WTC11 (cell line): ENCODE results near the gene DCTN2. TPM values are rescaled to one million over a fixed set of nuclear protein-coding genes. Genes with fewer than 3 reads are reported as not detected.

ENCODE experiments used
- ELF4 ChIP-seq: sonication (generic); formaldehyde crosslinking; IDR thresholded peaks from 2 replicates; pipeline ENCODE4 v1.8.1; 2022; ENCODE audit warnings: low read depth, mild to moderate bottlenecking, moderate library complexity, missing genetic modification reagents
- ESRRA ChIP-seq: sonication (generic); formaldehyde crosslinking; IDR thresholded peaks from 2 replicates; pipeline ENCODE4 v1.8.1; 2022; ENCODE audit warnings: mild to moderate bottlenecking, missing genetic modification reagents, borderline replicate concordance
- FOXK1 ChIP-seq: sonication (generic); formaldehyde crosslinking; IDR thresholded peaks from 2 replicates; pipeline ENCODE4 v1.8.0; 2022; ENCODE audit warnings: mild to moderate bottlenecking, moderate library complexity, missing genetic modification reagents
- GTF2I ChIP-seq: fragments of 250-450 bp; sonication (Bioruptor Pico); conservative IDR thresholded peaks from 2 replicates; pipeline ENCODE4 v1.4.0; 2021; ENCODE audit warnings: mild to moderate bottlenecking
- IRF2 ChIP-seq: sonication (generic); formaldehyde crosslinking; IDR thresholded peaks from 2 replicates; pipeline ENCODE4 v1.8.0; 2022; ENCODE audit warnings: low read depth, missing genetic modification reagents, borderline replicate concordance
- JAZF1 ChIP-seq: fragments of 250-450 bp; sonication (Bioruptor Pico); IDR thresholded peaks from 2 replicates; pipeline ENCODE4 v1.9.0; 2021; ENCODE audit warnings: moderate library complexity, mild to moderate bottlenecking, inconsistent platforms
- MXD4 ChIP-seq: fragments of 250-450 bp; sonication (Bioruptor Pico); IDR thresholded peaks from 2 replicates; pipeline ENCODE4 v1.8.0; 2021; ENCODE audit warnings: mild to moderate bottlenecking, moderate library complexity, borderline replicate concordance
- NFE2L1 ChIP-seq: sonication (generic); formaldehyde crosslinking; IDR thresholded peaks from 2 replicates; pipeline ENCODE4 v1.8.1; 2023; ENCODE audit warnings: missing genetic modification reagents
- NR3C1 ChIP-seq: sonication (generic); formaldehyde crosslinking; conservative IDR thresholded peaks from 2 replicates; pipeline ENCODE4 v1.8.1; 2023; ENCODE audit warnings: low read depth, mild to moderate bottlenecking, missing genetic modification reagents
- OVOL2 ChIP-seq: fragments of 250-450 bp; sonication (Bioruptor Pico); IDR thresholded peaks from 2 replicates; pipeline ENCODE4 v1.9.0; 2021; ENCODE audit warnings: mild to moderate bottlenecking, borderline replicate concordance
- RELA ChIP-seq: sonication (generic); formaldehyde crosslinking; IDR thresholded peaks from 2 replicates; pipeline ENCODE4 v1.8.1; 2022; ENCODE audit warnings: missing genetic modification reagents, mild to moderate bottlenecking, borderline replicate concordance
- TCF7 ChIP-seq: sonication (generic); formaldehyde crosslinking; IDR thresholded peaks from 2 replicates; pipeline ENCODE4 v1.8.0; 2022; ENCODE audit warnings: mild to moderate bottlenecking, low read depth, missing genetic modification reagents, moderate library complexity
- ZNF121 ChIP-seq: sonication (generic); formaldehyde crosslinking; IDR thresholded peaks from 2 replicates; pipeline ENCODE4 v1.8.0; 2023; ENCODE audit warnings: missing genetic modification reagents
- ZNF317 ChIP-seq: sonication (generic); formaldehyde crosslinking; IDR thresholded peaks from 2 replicates; pipeline ENCODE4 v1.8.1; 2023; ENCODE audit warnings: low read depth, mild to moderate bottlenecking, moderate library complexity, missing genetic modification reagents, borderline replicate concordance
- ZNF396 ChIP-seq: fragments of 250-450 bp; sonication (Bioruptor Pico); IDR thresholded peaks from 2 replicates; pipeline ENCODE4 v1.8.0; 2021; ENCODE audit warnings: mild to moderate bottlenecking, moderate library complexity, borderline replicate concordance
- ZNF416 ChIP-seq: fragments of 250-450 bp; sonication (Bioruptor Pico); IDR thresholded peaks from 2 replicates; pipeline ENCODE4 v1.9.0; 2021; ENCODE audit warnings: mild to moderate bottlenecking, inconsistent platforms
- total RNA-seq: library from RNA; stranded (reverse); gene quantifications from 3 replicates; pipeline ENCODE4 v1.2.3, GENCODE V29; 2021
- TF ChIP-seq, protein P1 (sequence below): fragments of 250-450 bp; sonication (Bioruptor Pico); IDR thresholded peaks from 2 replicates; pipeline ENCODE4 v1.9.0; 2021; ENCODE audit warnings: mild to moderate bottlenecking, borderline replicate concordance
- TF ChIP-seq, protein P2 (sequence below): sonication (generic); formaldehyde crosslinking; IDR thresholded peaks from 2 replicates; pipeline ENCODE4 v1.8.1; 2023; ENCODE audit warnings: mild to moderate bottlenecking, moderate library complexity, missing genetic modification reagents
- TF ChIP-seq, protein P3 (sequence below): fragments of 250-450 bp; sonication (Bioruptor Pico); IDR thresholded peaks from 2 replicates; pipeline ENCODE4 v2.1.2; 2022; ENCODE audit warnings: mild to moderate bottlenecking, moderate library complexity
- TF ChIP-seq, protein P4 (sequence below): sonication (generic); formaldehyde crosslinking; IDR thresholded peaks from 2 replicates; pipeline ENCODE4 v1.8.1; 2023; ENCODE audit warnings: mild to moderate bottlenecking, missing genetic modification reagents, moderate library complexity
- TF ChIP-seq, protein P5 (sequence below): sonication (generic); formaldehyde crosslinking; IDR thresholded peaks from 2 replicates; pipeline ENCODE4 v1.8.0; 2023; ENCODE audit warnings: mild to moderate bottlenecking, missing genetic modification reagents
- TF ChIP-seq, protein P6 (sequence below): fragments of 250-450 bp; sonication (Bioruptor Pico); IDR thresholded peaks from 2 replicates; pipeline ENCODE4 v1.9.0; 2021; ENCODE audit warnings: moderate library complexity, mild to moderate bottlenecking, inconsistent platforms, borderline replicate concordance
- TF ChIP-seq, protein P7 (sequence below): sonication (generic); formaldehyde crosslinking; IDR thresholded peaks from 2 replicates; pipeline ENCODE4 v1.8.0; 2022; ENCODE audit warnings: mild to moderate bottlenecking, missing genetic modification reagents
- TF ChIP-seq, protein P8 (sequence below): fragments of 250-450 bp; sonication (Bioruptor Pico); IDR thresholded peaks from 2 replicates; pipeline ENCODE4 v1.8.0; 2021; ENCODE audit warnings: mild to moderate bottlenecking

DCTN2 gene
- total RNA-seq, 1 experiment from 2014 or later: 93.5 TPM

DNA sequence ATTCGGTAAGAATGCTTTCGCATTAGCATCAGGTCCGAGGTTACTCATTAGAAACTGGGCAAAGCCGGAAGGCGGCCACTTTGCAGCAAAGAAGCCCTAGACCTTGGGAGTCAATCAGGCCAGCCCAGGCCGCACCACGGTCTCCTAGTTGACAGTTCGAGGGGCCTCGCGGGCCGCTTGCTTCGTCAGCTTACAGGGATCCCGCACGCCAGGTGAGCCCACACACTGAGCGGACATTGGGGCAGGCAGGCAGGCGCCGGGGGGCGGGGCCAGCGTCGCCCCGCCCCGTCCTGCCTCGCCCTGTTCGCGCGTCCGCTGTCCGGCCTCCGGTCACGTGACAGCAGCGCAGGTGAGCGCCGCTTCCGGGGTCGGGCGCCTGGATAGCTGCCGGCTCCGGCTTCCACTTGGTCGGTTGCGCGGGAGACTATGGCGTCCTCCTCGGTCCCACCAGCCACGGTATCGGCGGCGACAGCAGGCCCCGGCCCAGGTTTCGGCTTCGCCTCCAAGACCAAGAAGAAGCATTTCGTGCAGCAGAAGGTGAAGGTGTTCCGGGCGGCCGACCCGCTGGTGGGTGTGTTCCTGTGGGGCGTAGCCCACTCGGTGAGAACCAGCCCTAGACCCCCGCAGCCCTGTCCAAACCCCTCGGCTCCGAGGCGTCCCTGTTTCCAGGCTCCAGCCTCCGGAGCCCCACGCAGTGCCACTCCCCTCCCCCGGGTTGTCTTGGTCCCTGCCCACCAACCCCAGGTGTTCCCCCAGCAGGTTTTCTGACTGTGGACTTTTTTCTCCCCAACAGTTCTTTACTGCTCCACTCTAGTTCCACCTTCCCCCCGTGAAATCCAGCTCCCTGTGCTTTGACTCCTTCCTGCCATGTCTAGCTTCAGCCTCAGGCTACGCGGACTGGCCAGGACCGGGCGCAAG is 44.1 kb upstream of the DCTN2 start, which contains the start of gene PIP4K2C (continued):
- TF ChIP-seq, protein P1, sequence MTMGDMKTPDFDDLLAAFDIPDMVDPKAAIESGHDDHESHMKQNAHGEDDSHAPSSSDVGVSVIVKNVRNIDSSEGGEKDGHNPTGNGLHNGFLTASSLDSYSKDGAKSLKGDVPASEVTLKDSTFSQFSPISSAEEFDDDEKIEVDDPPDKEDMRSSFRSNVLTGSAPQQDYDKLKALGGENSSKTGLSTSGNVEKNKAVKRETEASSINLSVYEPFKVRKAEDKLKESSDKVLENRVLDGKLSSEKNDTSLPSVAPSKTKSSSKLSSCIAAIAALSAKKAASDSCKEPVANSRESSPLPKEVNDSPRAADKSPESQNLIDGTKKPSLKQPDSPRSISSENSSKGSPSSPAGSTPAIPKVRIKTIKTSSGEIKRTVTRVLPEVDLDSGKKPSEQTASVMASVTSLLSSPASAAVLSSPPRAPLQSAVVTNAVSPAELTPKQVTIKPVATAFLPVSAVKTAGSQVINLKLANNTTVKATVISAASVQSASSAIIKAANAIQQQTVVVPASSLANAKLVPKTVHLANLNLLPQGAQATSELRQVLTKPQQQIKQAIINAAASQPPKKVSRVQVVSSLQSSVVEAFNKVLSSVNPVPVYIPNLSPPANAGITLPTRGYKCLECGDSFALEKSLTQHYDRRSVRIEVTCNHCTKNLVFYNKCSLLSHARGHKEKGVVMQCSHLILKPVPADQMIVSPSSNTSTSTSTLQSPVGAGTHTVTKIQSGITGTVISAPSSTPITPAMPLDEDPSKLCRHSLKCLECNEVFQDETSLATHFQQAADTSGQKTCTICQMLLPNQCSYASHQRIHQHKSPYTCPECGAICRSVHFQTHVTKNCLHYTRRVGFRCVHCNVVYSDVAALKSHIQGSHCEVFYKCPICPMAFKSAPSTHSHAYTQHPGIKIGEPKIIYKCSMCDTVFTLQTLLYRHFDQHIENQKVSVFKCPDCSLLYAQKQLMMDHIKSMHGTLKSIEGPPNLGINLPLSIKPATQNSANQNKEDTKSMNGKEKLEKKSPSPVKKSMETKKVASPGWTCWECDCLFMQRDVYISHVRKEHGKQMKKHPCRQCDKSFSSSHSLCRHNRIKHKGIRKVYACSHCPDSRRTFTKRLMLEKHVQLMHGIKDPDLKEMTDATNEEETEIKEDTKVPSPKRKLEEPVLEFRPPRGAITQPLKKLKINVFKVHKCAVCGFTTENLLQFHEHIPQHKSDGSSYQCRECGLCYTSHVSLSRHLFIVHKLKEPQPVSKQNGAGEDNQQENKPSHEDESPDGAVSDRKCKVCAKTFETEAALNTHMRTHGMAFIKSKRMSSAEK (CRISPR knock-in tag): no peak
- no peak for TF ChIP-seq ZNF317 (CRISPR knock-in tag)
- no peak for TF ChIP-seq OVOL2 (CRISPR knock-in tag)
- no peak for TF ChIP-seq ZNF121 (CRISPR knock-in tag)
- TF ChIP-seq ELF4: no peak
- no peak for TF ChIP-seq IRF2 (CRISPR knock-in tag)
- TF ChIP-seq GTF2I (CRISPR knock-in tag): no peak
- TF ChIP-seq ESRRA (CRISPR knock-in tag): no peak
- no peak for TF ChIP-seq TCF7 (CRISPR knock-in tag)
- TF ChIP-seq, protein P2, sequence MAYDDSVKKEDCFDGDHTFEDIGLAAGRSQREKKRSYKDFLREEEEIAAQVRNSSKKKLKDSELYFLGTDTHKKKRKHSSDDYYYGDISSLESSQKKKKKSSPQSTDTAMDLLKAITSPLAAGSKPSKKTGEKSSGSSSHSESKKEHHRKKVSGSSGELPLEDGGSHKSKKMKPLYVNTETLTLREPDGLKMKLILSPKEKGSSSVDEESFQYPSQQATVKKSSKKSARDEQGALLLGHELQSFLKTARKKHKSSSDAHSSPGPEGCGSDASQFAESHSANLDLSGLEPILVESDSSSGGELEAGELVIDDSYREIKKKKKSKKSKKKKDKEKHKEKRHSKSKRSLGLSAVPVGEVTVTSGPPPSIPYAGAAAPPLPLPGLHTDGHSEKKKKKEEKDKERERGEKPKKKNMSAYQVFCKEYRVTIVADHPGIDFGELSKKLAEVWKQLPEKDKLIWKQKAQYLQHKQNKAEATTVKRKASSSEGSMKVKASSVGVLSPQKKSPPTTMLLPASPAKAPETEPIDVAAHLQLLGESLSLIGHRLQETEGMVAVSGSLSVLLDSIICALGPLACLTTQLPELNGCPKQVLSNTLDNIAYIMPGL (CRISPR knock-in tag): peak; percentile 52; the same call in 1 of the 2 replicates
- TF ChIP-seq MXD4 (CRISPR knock-in tag): no peak
- TF ChIP-seq JAZF1 (CRISPR knock-in tag): no peak
- TF ChIP-seq ZNF416 (CRISPR knock-in tag): no peak
- TF ChIP-seq, protein P3, sequence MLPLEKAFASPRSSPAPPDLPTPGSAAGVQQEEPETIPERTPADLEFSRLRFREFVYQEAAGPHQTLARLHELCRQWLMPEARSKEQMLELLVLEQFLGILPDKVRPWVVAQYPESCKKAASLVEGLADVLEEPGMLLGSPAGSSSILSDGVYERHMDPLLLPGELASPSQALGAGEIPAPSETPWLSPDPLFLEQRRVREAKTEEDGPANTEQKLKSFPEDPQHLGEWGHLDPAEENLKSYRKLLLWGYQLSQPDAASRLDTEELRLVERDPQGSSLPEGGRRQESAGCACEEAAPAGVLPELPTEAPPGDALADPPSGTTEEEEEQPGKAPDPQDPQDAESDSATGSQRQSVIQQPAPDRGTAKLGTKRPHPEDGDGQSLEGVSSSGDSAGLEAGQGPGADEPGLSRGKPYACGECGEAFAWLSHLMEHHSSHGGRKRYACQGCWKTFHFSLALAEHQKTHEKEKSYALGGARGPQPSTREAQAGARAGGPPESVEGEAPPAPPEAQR (CRISPR knock-in tag): no peak
- peak; percentile 75 for TF ChIP-seq FOXK1 (CRISPR knock-in tag)
- TF ChIP-seq, protein P4, sequence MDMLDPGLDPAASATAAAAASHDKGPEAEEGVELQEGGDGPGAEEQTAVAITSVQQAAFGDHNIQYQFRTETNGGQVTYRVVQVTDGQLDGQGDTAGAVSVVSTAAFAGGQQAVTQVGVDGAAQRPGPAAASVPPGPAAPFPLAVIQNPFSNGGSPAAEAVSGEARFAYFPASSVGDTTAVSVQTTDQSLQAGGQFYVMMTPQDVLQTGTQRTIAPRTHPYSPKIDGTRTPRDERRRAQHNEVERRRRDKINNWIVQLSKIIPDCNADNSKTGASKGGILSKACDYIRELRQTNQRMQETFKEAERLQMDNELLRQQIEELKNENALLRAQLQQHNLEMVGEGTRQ (CRISPR knock-in tag): peak; percentile 98
- TF ChIP-seq ZNF396 (CRISPR knock-in tag): no peak
- TF ChIP-seq NR3C1: no peak
- TF ChIP-seq RELA (CRISPR knock-in tag): no peak
- TF ChIP-seq, protein P5, sequence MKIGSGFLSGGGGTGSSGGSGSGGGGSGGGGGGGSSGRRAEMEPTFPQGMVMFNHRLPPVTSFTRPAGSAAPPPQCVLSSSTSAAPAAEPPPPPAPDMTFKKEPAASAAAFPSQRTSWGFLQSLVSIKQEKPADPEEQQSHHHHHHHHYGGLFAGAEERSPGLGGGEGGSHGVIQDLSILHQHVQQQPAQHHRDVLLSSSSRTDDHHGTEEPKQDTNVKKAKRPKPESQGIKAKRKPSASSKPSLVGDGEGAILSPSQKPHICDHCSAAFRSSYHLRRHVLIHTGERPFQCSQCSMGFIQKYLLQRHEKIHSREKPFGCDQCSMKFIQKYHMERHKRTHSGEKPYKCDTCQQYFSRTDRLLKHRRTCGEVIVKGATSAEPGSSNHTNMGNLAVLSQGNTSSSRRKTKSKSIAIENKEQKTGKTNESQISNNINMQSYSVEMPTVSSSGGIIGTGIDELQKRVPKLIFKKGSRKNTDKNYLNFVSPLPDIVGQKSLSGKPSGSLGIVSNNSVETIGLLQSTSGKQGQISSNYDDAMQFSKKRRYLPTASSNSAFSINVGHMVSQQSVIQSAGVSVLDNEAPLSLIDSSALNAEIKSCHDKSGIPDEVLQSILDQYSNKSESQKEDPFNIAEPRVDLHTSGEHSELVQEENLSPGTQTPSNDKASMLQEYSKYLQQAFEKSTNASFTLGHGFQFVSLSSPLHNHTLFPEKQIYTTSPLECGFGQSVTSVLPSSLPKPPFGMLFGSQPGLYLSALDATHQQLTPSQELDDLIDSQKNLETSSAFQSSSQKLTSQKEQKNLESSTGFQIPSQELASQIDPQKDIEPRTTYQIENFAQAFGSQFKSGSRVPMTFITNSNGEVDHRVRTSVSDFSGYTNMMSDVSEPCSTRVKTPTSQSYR: no peak
- TF ChIP-seq, protein P6, sequence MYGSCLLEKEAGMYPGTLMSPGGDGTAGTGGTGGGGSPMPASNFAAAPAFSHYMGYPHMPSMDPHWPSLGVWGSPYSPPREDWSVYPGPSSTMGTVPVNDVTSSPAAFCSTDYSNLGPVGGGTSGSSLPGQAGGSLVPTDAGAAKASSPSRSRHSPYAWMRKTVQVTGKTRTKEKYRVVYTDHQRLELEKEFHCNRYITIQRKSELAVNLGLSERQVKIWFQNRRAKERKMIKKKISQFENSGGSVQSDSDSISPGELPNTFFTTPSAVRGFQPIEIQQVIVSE (CRISPR knock-in tag): no peak
- TF ChIP-seq NFE2L1 (CRISPR knock-in tag): no peak
- TF ChIP-seq, protein P7, sequence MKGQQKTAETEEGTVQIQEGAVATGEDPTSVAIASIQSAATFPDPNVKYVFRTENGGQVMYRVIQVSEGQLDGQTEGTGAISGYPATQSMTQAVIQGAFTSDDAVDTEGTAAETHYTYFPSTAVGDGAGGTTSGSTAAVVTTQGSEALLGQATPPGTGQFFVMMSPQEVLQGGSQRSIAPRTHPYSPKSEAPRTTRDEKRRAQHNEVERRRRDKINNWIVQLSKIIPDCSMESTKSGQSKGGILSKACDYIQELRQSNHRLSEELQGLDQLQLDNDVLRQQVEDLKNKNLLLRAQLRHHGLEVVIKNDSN (CRISPR knock-in tag): peak; percentile 98
- TF ChIP-seq, protein P8, sequence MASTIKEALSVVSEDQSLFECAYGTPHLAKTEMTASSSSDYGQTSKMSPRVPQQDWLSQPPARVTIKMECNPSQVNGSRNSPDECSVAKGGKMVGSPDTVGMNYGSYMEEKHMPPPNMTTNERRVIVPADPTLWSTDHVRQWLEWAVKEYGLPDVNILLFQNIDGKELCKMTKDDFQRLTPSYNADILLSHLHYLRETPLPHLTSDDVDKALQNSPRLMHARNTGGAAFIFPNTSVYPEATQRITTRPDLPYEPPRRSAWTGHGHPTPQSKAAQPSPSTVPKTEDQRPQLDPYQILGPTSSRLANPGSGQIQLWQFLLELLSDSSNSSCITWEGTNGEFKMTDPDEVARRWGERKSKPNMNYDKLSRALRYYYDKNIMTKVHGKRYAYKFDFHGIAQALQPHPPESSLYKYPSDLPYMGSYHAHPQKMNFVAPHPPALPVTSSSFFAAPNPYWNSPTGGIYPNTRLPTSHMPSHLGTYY (CRISPR knock-in tag): no peak
